GM19397 (cell line): ENCODE data around the gene BLM.
A peak's percentile ranks its signal among the peaks of the same experiment; 100 is the strongest.
"Not testable (repeated sequence)": the region's sequence is repeated elsewhere in the genome, so short reads cannot be mapped to it uniquely, and the experiment has no call there.

Experiments used
- ATAC-seq: cut with Tn5 transposase; IDR thresholded peaks from one replicate; pipeline ENCODE4 v1.9.1; 2021; ENCODE audit warnings: mild to moderate bottlenecking, moderate library complexity; ENCODE audit not compliant: unreplicated experiment

Gene BLM

DNA sequence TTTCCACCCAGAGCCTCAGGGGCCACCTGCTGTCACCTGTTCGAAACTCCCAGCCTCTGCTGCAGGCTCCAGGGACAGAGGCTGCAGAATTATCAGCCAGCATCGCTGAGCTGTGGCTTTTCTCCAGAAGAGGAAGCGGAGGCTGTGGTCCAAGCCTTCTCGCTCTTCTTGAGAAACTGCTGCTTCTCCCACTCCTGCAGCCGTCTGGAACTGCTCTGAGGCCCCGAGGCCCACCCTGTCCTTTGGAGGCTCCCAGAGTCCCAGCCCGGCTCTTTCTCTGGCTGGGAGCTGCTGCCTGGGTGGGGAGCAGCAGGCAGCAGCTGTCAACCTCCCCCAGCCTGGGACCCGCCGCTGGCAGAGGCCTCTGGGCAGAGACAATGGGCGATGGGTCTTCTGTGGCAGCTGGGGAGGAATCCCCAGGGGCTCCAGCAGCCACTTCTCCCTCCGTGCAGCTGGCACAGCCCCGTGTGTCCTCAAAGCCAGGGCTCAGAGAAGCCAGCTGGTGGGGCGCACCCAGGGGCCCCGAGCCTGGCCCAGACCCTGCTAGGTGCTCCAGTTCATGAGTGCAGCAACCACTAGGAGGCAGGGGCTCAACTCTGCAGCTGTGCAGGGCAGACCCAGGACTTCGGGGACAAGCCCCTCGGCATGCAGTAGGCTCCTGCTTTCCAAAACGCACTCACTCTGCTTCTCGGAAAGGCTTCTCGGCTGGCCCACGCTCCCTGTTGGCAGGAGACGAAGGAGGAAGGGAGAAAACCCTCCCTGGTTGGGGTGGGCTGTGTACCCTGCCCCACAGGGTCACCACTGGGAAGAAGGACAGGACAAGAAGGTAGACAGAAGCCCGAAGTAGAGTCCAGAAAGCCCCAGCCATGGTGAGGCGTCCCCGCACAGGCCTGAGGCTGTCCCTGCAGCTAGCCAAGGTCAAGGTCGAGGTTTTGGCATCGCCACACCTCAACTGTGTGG lies 101.4 kb downstream of the BLM start:
- ATAC-seq: no peak

- no peak for ATAC-seq
These were observed 102.2 kb downstream of the BLM start for GRCh38 chr15:90819390-90819789.

DNA sequence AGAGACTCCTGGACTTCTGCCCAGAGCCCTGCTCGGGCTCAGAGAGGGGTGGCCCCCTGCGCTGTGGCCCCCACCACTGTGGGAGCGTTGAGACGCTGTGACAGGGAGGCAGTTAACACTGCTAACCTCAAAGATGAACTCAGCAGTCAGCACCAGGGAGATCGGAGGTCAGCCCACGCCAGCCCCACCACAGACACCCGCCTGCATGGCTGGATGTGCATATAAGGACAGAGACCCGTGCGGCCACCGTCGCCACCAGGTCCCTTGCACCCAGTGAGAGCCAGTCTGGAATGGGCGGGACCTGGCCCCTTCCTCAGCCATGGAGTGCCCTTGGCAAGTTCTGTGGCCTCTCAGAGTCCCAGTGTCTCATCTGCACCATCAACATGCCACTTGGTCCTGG lies 102.7 kb downstream of the BLM start:
- no peak for ATAC-seq

GRCh38 chr15:90820481-90820880 lies 103.3 kb downstream of the BLM start:
- no peak for ATAC-seq

- ATAC-seq: no peak
These were observed 105.2 kb downstream of the BLM start for GRCh38 chr15:90822204-90822955.

DNA sequence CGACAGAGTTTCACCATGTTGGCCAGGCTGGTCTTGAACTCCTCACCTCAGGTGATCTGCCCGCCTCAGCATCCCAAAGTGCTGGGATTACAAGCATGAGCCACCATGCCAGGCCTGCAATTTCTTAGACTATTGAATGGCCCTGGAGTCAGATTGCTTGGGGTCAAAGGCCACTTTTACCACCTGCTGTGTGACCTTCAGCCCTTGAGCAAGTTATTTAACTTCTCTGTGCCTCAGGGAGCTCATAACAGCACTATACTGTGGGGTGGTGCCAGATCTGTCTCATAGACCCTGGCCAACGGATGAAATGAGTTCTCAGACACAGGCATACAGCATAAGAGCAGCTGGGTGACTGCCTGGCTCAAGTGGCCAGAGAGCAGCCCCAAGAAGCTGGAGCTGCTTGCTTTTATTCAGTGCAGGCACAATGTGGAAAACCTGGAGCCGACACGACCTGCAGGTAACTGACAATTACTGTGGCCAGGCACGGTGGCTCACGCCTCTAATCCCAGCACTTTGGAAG lies 106.4 kb downstream of the BLM start:
- no peak for ATAC-seq

DNA sequence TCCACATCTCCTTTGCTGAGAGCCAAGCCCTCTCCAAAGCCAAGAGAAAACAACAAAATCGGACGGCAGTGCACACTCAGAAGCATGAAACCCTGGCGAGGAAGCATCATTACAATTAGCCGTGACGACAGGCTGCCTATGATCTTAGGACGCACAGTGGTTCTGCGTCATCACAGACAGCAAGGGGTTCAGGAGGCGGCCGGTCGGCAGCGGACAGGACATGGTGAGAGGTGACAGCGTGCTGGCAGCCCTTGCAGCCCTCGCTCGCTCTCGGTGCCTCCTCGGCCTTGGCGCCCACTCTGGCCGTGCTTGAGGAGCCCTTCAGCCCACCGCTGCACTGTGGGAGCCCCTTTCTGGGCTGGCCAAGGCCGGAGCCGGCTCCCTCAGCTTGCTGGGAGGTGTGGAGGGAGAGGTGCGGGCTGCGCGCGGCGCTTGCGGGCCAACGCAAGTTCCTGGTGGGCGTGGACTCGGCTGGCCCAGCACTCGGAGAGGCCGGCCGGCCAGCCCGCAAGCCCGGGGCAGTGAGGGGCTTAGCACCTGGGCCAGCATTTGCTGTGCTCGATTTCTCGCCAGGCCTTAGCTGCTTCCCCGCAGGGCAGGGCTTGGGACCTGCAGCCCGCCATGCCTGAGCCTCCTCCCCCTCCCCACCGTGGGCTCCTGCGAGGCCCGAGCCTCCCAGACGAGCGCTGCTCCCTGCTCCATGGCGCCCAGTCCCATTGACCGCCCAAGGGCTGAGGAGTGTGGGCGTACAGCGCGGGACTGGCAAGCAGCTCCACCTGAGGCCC lies 108.2 kb downstream of the BLM start:
- ATAC-seq: not testable (repeated sequence)

DNA sequence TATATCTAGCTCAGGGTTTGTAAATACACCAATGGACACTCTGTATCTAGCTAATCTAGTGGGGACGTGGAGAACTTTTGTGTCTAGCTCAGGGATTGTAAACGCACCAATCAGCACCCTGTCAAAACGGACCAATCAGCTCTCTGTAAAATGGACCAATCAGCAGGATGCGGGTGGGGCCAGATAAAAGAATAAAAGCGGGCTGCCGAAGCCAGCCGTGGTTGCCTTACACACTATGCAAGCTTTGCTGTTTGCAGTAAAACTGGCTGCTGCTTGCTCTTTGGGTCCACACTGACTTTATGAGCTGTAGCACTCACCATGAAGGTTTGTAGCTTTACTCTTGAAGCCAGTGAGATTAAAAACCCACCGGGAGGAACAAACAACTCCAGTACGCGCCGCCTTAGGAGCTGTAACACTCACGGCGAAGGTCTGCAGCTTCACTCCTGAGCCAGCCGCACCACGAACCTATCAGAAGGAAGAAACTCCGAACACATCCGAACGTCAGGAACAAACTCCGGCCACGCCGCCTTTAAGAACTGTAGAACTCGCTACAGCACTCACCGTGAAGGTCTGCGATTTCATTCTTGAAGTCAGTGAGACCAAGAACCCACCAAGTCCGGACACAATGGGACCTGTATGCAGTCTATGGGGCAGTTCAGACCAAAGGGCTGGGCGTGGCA lies 109.2 kb downstream of the BLM start:
- not testable (repeated sequence) for ATAC-seq

- ATAC-seq: no peak
These were observed 109.8 kb downstream of the BLM start for GRCh38 chr15:90826886-90827435.

DNA sequence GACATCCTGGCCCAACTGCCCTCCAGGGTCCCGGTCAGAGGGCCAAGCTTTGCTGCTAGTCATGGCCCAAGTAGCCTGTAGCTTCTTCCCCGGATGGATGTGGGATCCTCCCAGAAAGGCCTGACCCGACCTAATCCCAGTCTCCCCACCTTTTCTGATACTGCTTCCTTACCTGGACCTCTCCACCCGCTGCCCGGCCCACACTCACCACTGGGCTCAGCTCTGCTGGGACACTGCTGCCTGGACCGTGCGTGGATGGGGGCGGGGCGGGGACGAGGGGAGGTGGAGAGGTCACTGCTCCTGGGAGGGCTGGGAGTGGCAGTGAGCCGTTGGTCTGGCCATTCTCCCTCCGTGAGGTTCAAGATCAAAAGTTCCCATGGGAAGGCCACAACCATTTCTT lies 111.0 kb downstream of the BLM start:
- no peak for ATAC-seq

- no peak for ATAC-seq
These were observed 112.0 kb downstream of the BLM start for GRCh38 chr15:90829126-90829525.

- ATAC-seq: peak; percentile 50
These were observed 112.8 kb downstream of the BLM start for GRCh38 chr15:90829942-90830440.

DNA sequence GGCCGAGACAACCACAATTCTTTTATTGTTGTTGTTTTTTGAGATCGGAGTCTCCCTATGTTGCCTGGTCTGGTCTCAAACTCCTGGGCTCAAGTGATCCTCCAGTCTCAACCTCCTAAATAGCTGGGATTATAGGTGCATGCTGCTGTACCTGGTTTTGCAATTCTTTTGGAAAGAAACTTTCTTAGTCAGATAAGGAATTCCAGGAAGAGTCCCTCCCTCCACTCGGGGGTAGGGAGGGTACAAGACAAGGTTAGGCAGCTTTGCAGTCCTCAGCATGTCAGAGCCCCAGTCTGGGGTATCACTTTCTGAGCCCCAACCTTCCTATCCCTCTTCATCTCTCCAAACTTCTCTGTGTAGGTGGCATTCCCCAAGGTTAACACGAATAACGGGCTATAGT lies 117.5 kb downstream of the BLM start:
- ATAC-seq: no peak

DNA sequence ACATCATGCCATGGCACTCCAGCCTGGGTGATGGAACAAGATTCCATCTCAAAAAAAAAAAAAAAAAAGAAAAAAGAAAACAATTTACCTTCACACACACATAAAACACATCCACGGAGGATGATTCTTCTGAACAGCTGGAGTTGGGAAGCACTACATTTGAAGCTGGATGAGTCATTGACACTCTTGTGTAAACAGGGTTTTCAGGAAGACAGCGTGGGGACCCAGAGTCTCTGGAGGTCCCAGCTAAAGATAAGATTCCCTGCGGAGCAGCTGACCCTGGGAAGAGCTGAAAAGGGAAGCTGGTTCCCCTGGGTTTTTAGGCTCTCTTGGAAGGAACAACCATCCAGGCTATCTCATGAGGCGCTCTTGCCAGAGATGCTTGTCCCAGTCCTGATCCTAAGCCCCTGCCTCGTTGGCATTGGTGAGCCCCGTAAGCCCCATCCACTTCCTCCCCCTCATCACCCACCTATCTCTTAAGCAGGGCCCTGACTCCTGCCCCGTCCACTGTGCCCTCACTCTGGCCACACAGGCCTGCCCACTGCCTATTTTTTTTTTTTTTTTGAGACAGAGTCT lies 119.2 kb downstream of the BLM start:
- ATAC-seq: no peak

GRCh38 chr15:90837094-90837493 lies 119.9 kb downstream of the BLM start:
- ATAC-seq: no peak

- no peak for ATAC-seq
These were observed 121.0 kb downstream of the BLM start for GRCh38 chr15:90838139-90838538.

- no peak for ATAC-seq
These were observed 121.4 kb downstream of the BLM start for GRCh38 chr15:90838544-90838943.

DNA sequence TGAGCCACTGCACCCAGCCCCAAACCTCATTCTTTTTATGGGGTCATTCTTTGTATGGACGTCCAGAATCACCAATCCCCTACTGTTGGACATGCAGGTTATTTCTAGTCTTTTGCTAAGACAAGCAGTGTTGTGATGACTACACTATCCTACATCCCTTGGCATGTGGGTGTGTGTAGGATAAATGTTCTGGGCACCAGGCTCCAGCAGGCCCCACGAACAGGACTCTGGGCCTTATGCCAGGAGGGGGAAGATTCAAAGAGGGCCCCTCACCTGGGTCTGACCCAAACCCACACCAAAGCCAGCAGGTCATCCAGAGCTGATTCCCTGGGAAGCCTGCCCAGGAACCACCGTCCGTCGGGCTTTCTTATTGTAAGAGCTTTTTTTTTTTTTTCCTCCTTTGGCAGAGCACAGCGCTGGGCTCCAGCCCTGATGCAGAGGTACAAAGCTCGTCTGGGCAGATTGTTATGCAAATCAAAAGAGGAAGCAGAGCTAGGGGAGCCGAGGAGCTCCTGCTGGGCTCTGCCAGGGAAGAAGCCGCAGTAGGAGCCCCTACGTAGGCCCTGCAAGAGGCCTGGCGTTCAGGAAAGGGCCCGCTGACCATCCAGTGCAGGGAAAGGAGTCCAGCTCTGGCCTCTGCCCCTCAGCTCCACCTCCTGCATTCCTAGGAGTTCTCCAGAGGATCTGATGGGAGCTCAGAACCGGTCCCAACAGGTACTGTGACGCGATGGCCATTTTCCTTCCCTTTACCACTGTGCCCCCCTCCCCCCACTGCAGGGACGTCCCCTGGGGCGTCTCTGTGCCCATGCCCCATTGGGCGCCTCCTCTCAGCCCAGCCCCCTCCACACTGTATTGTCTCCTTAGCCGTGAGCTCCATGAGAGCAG lies 122.3 kb downstream of the BLM start:
- ATAC-seq: peak; percentile 87
